HG03565 (cell line): ENCODE results near the gene MUC20.
"Not testable (repeated sequence)": the region's sequence is repeated elsewhere in the genome, so short reads cannot be mapped to it uniquely, and the experiment has no call there.

ENCODE experiments used
- ATAC-seq: cut with Tn5 transposase; IDR thresholded peaks from one replicate; pipeline ENCODE4 v1.9.1; 2021; ENCODE audit warnings: mild to moderate bottlenecking, moderate library complexity; ENCODE audit not compliant: unreplicated experiment

The MUC20 gene

GRCh38 chr3:195720831-195721506, at the start of gene MUC20:
Gene MUC20, plus strand, starts transcription at chr3:195720978. Its CDS starts 30 bp downstream, at chr3:195721008.
- ATAC-seq: not testable (repeated sequence)

GRCh38 chr3:195671283-195671682, 49.5 kb upstream of the MUC20 start:
- not testable (repeated sequence) for ATAC-seq

GRCh38 chr3:195673711-195674110, 47.1 kb upstream of the MUC20 start:
- not testable (repeated sequence) for ATAC-seq

- not testable (repeated sequence) for ATAC-seq
These were observed 42.3 kb upstream of the MUC20 start for GRCh38 chr3:195678391-195679015.

- ATAC-seq: not testable (repeated sequence)
These were observed 40.1 kb upstream of the MUC20 start for GRCh38 chr3:195680690-195681089.

GRCh38 chr3:195681458-195682103, 39.2 kb upstream of the MUC20 start:
- not testable (repeated sequence) for ATAC-seq

GRCh38 chr3:195682104-195682742, 38.6 kb upstream of the MUC20 start:
- not testable (repeated sequence) for ATAC-seq

- ATAC-seq: not testable (repeated sequence)
These were observed 36.9 kb upstream of the MUC20 start for GRCh38 chr3:195683722-195684526.

GRCh38 chr3:195684527-195685257, 36.1 kb upstream of the MUC20 start:
- ATAC-seq: peak; percentile 34

GRCh38 chr3:195686537-195687208, 34.1 kb upstream of the MUC20 start:
- ATAC-seq: not testable (repeated sequence)

GRCh38 chr3:195687209-195687760, 33.5 kb upstream of the MUC20 start:
- not testable (repeated sequence) for ATAC-seq

GRCh38 chr3:195688471-195689183, 32.2 kb upstream of the MUC20 start:
- ATAC-seq: not testable (repeated sequence)

- ATAC-seq: not testable (repeated sequence)
These were observed 31.4 kb upstream of the MUC20 start for GRCh38 chr3:195689184-195690070.

- no peak for ATAC-seq
These were observed 29.8 kb upstream of the MUC20 start for GRCh38 chr3:195690951-195691350.

- ATAC-seq: not testable (repeated sequence)
These were observed 29.0 kb upstream of the MUC20 start for GRCh38 chr3:195691596-195692353.

GRCh38 chr3:195692354-195692685, 28.5 kb upstream of the MUC20 start:
- ATAC-seq: no peak
